IPS-NIHi7 (cell line): ENCODE data around the gene SYNPO.

ENCODE experiments used
- DNase-seq: peaks from one replicate; pipeline ENCODE4 v3.0.0; 2012; ENCODE audit warnings: mixed read lengths; ENCODE audit errors: extremely low spot score

Gene SYNPO

DNA sequence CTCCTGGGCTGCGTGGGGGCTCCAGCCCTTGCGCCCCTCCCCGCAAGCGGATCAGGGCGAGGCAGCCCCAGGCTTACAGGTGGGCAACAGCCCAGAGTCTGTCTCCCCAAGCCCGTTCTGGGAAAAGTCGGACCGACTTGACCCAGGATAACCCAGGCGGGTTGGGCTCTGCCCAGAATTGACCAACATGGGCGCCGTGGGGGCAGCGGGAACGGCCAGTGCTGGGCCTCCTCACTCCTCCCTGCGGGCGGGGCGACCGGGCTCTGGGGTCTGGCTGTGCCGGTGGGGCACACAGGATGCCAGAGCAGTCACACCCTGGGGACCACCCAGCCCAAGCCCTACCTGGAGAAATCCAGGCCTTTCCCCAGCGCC, 15.3 kb upstream of the SYNPO start:
- DNase-seq: no peak

DNA sequence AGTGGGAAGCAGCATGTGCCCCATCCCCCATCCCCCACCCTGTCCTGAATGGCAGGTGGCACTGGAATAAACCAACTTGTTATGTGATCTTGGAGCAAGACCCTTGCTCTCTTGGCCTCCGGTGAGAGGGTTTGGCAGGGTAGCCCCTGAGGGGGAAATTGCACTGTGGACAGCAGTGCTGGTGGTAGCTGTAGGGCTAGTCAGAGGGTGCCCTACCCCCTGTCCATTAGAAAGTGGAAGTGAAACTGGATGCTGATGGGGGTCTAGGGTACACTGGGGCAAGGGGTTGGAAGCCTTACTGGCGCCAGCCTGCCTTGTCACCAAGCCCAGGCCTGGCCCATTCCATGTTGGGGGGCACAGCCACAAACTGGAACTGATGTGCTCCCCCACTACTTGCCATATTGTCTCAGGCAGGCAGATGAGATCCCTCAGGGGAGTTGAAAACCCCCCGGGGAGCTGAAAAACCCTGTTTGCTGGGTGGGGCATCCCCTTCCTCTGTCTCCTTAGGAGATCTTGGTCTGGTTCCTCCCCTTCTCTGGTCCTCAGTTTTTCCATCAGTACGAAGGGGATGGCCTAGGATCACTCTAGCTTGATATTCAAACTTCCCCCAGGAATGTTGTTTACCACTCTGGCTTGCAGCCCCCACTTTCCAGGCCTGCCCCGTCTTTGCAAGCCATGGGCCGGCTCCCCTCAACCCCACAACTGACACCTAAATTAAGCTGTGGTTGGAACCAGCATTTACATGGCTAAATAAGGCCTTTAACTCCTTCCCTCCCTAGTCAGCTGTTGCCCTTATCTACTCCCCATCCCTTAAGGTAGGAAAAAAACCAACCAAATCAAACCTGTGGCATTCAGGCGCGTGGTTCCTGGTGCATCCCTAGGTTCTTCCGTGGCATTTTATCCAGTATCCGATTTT, 14.4 kb upstream of the SYNPO start:
- no peak for DNase-seq

DNA sequence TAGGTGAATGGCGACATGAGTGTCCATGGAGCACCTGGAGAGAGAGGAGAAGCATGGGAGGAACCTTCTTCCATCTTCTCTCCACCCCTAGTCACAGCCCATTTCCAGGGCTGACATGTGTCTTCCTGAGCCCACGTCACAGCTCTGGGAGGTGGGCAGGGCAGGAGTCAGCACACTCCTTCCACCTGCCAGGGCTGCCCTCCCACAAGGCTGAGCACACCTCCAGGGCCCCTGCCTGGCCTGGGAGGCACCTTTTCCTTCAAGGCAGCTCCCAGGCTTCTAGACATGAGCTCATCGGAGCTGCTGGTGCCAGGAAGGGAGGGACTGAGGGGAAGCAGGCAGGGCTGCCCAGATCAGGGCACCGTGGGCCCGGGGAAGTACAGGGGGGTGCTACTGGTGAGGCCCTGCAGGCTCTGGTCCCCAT, 13.6 kb upstream of the SYNPO start:
- DNase-seq: no peak

DNA sequence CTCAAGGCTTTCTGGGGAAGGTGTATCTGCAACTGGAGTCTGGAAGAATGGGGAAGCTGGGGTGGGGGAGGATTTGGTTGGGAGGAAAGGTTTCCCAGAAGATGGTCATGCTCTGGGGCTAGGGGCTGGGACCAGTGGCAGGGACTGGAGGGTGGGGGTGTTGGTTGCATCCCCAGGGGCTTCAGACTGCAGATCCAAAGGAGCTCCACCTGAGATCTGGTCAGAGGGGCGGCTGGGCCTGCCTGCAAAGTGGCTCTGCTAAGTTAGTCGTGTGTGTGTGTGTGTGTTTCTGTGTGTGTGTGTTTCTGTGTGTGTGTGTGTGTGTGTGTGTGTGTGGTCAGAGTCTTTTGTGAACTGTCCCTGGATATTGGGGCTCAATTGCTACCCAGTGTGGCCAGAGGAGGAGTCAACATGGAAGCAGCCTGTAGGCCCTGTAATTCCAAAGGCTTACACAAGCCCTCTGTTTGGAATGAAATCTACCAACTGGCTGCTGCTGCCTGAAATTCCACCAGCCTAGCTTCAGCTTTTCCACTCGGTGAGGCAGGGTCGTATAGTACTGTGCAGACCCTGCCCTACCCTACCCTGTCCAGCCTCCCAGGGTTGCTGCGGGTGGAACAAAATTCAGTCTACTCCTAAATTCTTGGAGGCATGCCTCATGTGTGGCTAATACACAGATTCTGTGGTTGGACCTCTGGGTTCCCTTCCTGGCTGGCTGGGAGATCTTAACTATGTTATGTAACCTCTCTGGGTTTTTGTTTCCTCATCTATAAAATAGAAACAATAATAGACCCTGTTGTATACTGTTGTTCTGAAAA, 12.5 kb upstream of the SYNPO start:
- DNase-seq: no peak

DNA sequence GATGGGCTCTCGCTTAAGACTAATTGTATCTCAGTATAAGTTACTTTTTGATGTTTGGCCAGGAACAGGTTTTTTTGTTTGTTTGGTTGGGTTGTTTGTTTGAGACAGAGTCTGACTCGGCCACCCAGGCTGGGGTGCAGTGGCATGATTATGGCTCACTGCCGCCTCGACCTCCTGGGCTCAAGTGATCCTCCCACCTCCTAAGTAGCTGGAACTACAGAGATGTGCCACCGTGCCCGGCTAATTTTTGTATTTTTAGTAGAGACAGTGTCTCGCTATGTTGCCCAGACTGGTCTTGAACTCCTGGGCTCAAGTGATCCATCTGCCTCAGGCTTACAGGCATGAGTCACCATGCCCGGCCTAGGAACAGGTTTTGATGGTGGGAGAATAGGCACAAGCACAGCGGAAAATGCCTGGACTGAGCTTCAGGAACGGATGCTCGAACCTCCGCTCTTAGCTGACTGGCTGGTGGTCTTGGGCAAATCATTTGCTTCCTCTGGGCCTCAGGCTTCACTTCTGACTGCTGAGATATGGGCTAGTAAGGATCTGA, 11.4 kb upstream of the SYNPO start:
- no peak for DNase-seq

DNA sequence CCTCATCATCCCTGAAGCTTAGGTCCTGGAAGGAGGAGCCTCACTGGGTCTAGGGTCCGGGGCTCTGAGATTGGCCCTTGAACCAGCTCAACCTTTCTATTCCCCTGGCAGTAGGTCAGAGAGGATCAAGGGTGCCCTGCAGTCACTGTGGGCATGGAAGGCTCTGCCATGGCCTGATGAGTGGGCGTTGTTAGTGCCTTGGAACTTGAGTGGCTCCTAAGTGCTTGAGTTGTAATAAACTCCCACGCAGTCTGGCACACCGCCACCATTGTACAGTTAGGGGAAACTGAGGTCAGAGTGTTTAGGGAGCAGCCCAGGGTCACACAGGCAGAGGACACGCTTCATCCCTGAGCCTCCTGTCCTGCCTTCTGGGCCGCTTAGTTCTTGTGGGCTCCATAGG, 10.4 kb upstream of the SYNPO start:
- no peak for DNase-seq

DNA sequence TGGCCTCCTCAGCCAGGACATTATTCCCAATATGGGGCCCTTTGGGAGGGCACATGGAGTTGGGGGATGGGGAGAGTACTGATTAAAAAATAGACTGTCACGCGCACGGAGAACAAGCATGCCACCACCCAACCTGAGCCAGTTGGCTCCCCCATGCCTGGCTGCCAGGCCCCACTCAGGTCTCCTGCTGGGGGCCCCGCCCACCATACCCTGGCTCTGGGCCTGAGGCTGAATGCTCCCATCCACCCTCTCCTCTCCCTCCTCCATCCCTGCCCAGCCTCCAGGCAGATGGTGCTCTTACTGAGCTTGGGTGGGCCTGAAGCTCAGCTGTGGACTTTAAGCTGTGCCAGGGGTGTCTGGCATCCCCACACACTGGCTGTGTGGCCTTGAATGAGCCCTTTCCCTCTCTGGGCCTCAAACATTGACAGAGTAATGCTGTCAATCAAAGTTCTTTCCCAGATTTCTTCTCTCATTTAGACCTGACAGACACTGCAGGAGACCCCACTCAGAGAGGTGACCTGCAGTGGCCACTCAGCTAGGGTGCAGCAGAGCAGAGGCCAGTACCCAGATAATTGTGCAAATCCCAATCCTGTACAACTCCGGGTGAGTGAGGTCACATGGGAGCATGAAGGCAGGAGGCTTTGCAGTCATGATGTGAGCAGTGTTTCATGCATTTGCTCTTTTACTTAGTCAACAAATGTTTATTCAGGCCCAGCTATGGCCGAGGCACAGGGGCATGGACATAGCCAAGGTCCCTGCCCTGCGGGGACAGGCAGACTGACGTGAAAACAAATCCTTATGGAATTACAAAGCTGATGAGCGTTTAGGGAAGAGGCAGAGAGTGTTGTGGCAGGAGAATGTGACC, 9.8 kb upstream of the SYNPO start:
- DNase-seq: no peak

DNA sequence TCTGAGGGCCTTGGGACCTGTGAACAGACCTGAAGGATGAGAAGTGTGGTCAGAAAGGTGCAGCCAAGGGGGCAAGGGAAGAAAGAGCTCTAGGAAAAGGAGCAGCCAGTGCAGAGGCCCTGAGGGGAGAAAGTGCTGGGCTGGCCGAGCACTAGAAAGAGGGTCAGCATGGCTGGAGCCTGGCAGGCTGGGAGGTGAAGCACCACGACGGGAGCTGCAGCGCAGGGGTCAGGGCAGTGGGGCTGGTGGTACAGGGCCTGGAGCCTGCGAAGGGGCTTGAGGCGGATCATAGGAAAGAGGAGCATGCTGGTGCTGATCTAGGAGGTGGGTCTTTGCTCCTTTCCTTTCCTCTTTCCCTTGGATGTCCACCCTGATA, 9.1 kb upstream of the SYNPO start:
- DNase-seq: no peak

DNA sequence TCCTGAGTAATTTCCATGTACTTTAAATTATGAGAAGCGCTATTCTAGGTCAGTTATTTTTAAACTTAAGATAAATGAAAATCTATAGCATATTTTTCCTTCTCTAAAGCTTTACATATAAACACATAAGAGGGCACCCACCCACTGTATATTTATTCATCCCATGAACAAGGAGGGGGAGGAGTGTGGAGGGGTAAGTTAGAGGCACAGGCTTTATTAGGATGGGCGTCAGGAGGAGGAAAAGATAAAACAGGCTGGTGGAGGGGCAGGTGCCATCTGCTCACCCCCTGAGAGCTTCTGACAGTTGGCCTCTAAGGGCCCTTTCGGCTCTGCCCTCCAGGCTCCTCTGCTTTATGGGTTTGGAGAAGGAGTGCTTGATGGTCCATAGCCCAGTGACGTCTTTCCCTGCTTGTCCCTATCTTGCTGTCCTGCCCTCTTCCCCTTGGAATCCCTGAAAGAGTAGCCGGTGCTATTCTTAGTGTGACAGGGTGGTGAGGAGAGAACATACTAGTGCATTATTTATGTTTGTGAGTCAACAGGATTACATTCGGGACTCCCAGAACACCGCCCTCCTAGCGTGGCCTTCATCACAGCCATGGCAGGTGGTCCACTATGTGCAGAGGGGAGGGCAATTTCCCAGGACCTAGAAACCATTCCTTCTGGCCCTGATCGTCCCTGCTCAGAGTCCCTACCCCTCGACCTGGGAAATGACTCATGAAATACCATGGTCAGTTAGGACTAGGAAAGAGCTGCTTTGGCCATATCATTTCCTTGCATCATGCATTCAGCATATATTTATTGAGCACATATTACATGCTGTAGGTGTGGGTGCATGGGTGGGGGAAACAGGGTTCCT, 7.9 kb upstream of the SYNPO start:
- no peak for DNase-seq

DNA sequence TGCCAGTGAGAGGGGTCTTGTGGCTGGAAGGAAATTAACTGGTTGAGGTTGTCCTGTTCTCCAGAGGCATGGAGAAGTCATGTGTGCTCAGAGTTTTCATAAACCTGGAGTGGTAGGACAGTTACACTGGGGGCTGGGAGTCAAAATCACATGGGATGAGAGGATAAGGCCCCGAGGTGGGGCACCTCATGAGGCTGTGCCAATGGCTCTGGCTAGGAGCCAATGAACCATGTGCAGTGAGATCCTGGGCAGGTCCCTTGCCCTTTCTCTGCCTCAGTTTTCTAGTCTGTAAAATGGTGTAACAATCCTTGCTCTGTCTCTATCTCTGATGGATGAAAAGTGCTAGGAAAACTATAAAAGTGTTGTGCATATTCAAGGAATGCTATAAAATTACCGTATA, 7.0 kb upstream of the SYNPO start:
- no peak for DNase-seq

DNA sequence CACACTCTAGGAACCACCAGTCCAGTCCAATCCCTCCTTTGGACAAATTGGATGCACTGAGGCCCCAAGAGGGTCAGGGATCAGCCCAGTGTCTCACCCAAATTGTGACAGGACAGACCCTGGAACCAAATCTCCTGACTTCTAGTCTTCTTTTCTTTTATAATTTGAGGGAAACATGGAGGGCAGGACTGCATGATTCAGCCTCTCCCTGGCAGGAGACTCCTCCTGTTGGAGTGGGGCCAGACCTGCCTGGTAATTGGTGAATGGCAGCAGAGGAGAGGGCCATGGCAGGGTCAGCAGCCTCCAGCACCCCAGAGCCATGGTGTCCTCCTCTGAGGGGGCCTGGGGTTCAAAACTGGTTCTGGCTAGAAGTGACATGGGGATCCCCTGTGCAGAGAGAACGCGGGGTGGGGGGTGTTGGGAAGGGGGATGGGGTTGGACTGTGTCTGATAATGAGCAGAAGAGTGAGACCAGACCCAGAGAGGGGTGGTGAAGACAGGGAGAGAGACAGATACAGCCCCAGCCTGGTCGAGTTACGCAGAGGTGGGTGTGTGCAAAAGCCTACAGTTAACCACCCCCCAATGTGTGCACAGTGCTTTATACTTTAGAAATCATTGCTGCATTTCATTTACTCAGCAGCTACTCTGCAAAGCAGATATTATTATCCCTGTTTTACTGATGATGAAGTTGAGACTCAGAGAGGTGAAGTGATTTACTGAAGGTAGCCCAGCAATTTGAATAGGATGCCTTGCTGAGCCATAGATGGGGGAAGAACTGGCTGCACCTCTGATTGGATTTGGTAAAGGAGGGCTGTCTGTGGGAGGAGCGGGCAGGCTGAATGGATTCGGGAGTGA, 3.8 kb upstream of the SYNPO start:
- no peak for DNase-seq

DNA sequence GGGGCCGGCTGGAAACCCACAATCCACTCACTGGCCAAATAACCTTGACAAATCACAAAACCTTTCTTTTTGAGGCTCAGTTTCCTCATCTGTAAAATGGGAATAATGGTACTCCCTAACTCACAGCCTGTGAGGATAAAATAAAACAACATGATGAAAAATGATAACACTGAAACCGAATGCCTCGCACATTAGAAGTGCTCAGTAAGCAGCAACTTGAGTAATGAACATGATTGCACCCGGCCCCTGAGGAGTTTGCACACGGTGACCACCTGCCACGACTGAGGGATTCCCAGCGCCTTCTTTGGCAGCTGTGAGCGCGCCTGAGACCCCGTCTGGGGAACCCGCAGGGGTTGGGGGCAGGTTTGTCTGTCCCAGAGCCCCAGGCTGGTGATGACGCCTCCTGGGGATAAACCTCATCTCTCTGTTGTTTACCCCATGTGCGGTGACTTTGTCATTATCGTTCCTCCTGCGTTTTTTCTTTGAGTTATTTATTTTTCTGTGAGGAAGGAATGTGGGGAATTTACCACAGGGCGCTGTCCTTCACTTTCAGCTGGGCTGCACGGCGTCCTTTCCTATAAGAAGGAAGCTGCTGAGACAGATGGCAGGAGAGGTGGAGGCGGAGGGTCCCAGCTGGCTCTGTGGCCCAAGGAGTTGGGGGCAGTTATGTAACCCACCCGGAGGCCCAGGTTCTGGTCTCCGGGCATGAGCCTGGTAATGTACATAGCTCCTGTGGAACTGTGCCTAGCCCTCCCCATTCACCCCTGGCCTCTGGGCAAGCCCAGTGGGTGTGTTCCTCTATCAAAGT, 3.0 kb upstream of the SYNPO start:
- DNase-seq: peak; percentile 68

DNA sequence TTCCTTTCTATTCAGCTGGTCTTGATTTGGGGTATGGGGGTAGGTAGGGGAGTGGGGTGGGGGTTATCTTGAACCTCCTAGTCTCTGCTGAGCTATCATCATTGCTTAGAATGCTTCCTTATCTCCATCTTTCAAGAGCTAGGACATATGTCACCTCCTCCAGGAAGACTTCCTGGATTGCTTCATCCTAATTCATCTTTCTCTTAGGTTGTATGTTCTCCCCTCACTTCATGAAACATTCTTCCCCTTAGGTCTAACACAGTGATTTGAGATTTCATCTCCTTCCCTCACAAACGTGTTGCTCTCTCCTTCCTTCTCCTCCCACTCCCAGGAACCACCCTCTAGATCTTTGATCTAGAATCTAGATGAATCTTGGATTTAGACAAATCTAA, 2.4 kb upstream of the SYNPO start:
- no peak for DNase-seq

DNA sequence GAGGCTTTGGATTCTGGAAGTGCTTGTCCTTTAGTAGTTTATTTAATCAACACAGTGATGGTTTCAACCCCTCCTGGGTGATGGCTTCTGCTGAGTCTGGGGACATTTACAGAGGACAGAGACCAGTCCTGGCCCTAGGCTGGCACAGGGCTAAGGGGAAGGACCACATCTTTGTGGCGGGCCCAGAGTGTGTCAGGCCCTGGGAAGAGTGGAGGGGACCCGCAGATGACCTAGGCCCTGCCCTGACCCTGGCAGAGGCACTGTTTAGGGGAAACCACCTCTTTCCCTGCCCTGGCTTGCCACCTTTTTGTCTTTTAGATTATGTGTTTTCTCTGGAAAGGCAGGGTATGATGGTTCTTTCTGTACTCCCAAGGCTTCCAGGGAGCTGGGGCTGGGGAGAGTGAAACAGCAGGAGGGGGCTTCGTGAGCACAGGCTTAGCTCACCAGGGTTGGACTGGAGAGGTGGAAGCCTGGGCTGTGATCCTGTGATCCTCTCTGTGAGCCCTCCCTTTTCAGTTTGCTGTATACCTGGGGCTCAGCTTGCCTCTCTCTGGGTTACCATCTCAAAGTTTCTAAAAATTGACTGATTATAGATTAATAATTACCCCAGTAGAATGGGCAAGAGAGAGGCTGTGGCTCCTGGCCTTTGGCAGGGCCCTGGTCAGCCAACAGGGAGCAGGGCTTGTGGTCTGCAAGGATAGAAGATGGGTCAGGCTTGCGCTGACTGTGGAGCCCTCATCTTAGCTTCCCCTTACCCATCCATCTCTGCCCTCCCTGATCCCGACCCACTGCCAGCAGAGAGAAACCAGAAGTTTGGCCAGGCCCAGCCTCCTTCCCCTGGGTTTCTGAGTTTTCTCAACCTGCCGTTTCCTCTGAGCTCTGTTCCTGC, 1.7 kb upstream of the SYNPO start:
- no peak for DNase-seq

DNA sequence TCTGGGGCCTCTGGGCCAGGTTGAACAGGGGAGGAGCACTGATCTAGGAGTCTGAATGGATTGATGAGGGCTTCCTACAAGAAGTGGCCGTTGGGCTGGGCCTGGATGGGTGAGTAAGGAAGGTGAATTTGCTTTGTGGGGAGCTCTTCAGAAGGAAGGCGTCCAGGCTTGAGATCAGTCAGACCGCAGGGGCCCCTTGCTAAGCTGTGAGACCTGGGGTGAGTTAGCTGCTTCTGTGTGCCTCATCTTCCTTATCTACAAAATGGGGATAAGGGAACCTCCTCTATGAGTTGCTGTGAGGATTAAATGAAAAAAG, 1.1 kb upstream of the SYNPO start:
- DNase-seq: no peak

DNA sequence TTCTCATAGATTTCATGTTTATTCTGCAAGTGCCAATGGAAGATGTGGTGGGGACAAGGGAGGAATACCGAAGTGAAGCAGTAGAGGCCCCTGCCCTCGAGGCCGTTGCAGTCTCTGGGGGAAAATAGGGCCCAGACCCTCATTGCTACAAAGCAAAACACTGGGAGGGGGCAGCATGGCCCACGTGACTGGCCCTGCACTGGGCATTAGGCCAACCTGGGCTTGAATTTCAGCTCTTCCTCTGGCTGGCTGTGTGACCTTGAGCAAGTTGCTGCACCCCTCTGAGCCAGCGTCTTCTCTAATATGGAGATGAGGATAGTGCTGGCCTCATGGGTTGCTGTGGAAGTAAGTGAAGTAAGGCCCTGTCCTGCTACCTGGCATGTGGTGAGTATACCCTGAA, 709 bp upstream of the SYNPO start:
- DNase-seq: no peak

DNA sequence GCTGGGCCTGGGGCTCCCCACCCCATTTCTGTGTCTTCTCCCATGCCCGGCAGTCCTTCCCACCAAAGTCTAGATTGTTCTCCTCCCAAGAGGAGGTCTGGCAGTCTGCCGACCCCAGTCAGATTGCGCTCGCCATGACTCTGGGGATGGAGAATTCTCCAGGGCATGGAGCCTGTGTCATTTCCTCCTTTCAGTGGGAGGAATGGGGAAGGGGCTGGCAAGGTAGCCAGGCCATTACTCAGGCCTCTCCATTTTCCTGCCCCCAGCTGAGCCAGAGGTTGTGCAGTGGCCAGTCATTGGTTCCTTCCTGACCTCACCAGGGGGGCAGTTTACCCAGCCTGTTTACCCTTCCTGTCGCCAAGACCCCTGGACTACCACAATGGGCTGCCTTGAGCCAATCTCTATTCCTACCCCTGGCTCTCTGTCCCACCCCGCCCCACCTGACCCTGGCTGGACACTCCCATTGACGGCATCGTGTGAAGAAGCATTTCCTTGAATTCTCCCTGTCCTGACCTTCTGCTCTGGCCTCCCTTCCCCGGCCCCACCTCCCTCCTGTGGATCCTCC, 628 bp downstream of the SYNPO start:
- DNase-seq: no peak
